Neural cell (in vitro differentiated cells): ENCODE data around the gene TUBB2A. TPM values are rescaled to one million over a fixed set of nuclear protein-coding genes. Genes with fewer than 3 reads are reported as not detected.
A peak's percentile ranks its signal among the peaks of the same experiment; 100 is the strongest.

Source experiments
- H2AFZ ChIP-seq: fragments of 200-600, 300-800 bp; sonication (generic), shearing (Covaris generic); 2 replicates; pipeline ENCODE4 v1.6.0; 2014; ENCODE audit warnings: low read depth, mild to moderate bottlenecking, antibody characterized with exemption, low read length, moderate library complexity
- H3F3A ChIP-seq: fragments of 200-600 bp; shearing (Covaris generic); 2 replicates; pipeline ENCODE4 v1.6.1; 2016; ENCODE audit warnings: mild to moderate bottlenecking, moderate library complexity, mixed read lengths, antibody characterized with exemption, low read length; ENCODE audit not compliant: insufficient read depth, poor library complexity, severe bottlenecking
- H3K27ac ChIP-seq: fragments of 200-600, 300-800 bp; sonication (generic), shearing (Covaris generic); 2 replicates; pipeline ENCODE4 v1.5.1; 2014; ENCODE audit warnings: mild to moderate bottlenecking, low read length, moderate library complexity
- H3K27me3 ChIP-seq: fragments of 300-800, 200-600 bp; sonication (generic), shearing (Covaris generic); 2 replicates; pipeline ENCODE4 v1.6.0; 2014; ENCODE audit warnings: mild to moderate bottlenecking, low read depth, low read length, moderate library complexity; ENCODE audit not compliant: insufficient read depth
- H3K36me3 ChIP-seq: fragments of 300-800, 200-600 bp; sonication (generic), shearing (Covaris generic); 2 replicates; pipeline ENCODE4 v1.5.1; 2014; ENCODE audit warnings: mild to moderate bottlenecking, antibody characterized with exemption, low read length, moderate library complexity; ENCODE audit not compliant: insufficient read depth
- H3K4me2 ChIP-seq: fragments of 300-800, 200-600 bp; sonication (generic), shearing (Covaris generic); 2 replicates; pipeline ENCODE4 v1.6.0; 2014; ENCODE audit warnings: mild to moderate bottlenecking, low read length
- H3K4me3 ChIP-seq: fragments of 300-800, 200-600 bp; sonication (generic), shearing (Covaris generic); 2 replicates; pipeline ENCODE4 v1.5.1; 2014; ENCODE audit warnings: mild to moderate bottlenecking, low read length, moderate library complexity
- H3K79me2 ChIP-seq: fragments of 200-600 bp; shearing (Covaris generic); replicated peaks from 2 replicates; pipeline ENCODE4 v1.6.0; 2014; ENCODE audit warnings: mild to moderate bottlenecking, low read length, moderate library complexity; ENCODE audit not compliant: insufficient read depth
- H3K9ac ChIP-seq: fragments of 300-800, 200-600 bp; sonication (generic), shearing (Covaris generic); 2 replicates; pipeline ENCODE4 v1.6.1; 2016; ENCODE audit warnings: mild to moderate bottlenecking, low read length, mixed read lengths
- H3K9me2 ChIP-seq: fragments of 200-600 bp; shearing (Covaris generic); 2 replicates; pipeline ENCODE4 v1.6.1; 2016; ENCODE audit warnings: mild to moderate bottlenecking, low read length, mixed read lengths; ENCODE audit not compliant: insufficient read depth
- H3K9me3 ChIP-seq: fragments of 200-600, 300-800 bp; sonication (generic), shearing (Covaris generic); 2 replicates; pipeline ENCODE4 v1.6.1; 2016; ENCODE audit warnings: mild to moderate bottlenecking, mixed run types, low read length, moderate library complexity, mixed read lengths
- H4K20me1 ChIP-seq: fragments of 200-600 bp; shearing (Covaris generic); 2 replicates; pipeline ENCODE4 v1.6.1; 2016; ENCODE audit warnings: mild to moderate bottlenecking, mixed run types; ENCODE audit not compliant: insufficient read depth
- EP300 ChIP-seq: fragments of 450-650 bp; conservative IDR thresholded peaks from 2 replicates; pipeline ENCODE4 v1.6.1; 2014; ENCODE audit warnings: antibody characterized with exemption, mild to moderate bottlenecking, moderate library complexity; ENCODE audit not compliant: poor library complexity, severe bottlenecking
- EZH2 ChIP-seq: fragments of 200-600, 300-800 bp; shearing (Covaris generic), sonication (generic); IDR thresholded peaks from 2 replicates; pipeline ENCODE4 v1.6.1; 2014; ENCODE audit warnings: antibody characterized with exemption, low read length, borderline replicate concordance, mild to moderate bottlenecking; ENCODE audit not compliant: insufficient read depth, poor library complexity, severe bottlenecking
- MXI1 ChIP-seq: fragments of 450-650 bp; conservative IDR thresholded peaks from 2 replicates; pipeline ENCODE4 v1.6.1; 2014; ENCODE audit warnings: antibody characterized with exemption, mild to moderate bottlenecking; ENCODE audit not compliant: poor library complexity, severe bottlenecking
- POLR2AphosphoS5 ChIP-seq: IDR thresholded peaks from 2 replicates; pipeline ENCODE4 v1.6.1; 2012
- RAD21 ChIP-seq: fragments of 450-650 bp; conservative IDR thresholded peaks from 2 replicates; pipeline ENCODE4 v1.6.1; 2014; ENCODE audit warnings: antibody characterized with exemption, mild to moderate bottlenecking, moderate library complexity
- REST ChIP-seq: IDR thresholded peaks from 2 replicates; pipeline ENCODE4 v1.6.1; 2012; ENCODE audit warnings: borderline replicate concordance
- SMC3 ChIP-seq: fragments of 450-650 bp; conservative IDR thresholded peaks from 2 replicates; pipeline ENCODE4 v1.6.1; 2014; ENCODE audit warnings: antibody characterized with exemption, mild to moderate bottlenecking, moderate library complexity; ENCODE audit not compliant: poor library complexity
- TAF1 ChIP-seq: IDR thresholded peaks from 2 replicates; pipeline ENCODE4 v1.6.1; 2012; ENCODE audit warnings: low read depth
- polyA plus RNA-seq: library from polyadenylated mRNA; depleted of rRNA; stranded (reverse); fragments of >200 nt; gene quantifications from 2 replicates; pipeline ENCODE4 v1.2.3, GENCODE V29; 2014
- TF ChIP-seq, protein P1 (sequence below): fragments of 450-650 bp; IDR thresholded peaks from 2 replicates; pipeline ENCODE4 v1.5.1; 2014; ENCODE audit warnings: antibody characterized with exemption, mild to moderate bottlenecking, moderate library complexity; ENCODE audit not compliant: poor library complexity, severe bottlenecking

The TUBB2A gene
- polyA plus RNA-seq, 1 donor from 2014 or later, result 1,088 TPM

GRCh38 chr6:3196770-3197169, 39.4 kb upstream of the TUBB2A start:
- H3K27ac ChIP-seq, result peak overlapping the region; percentile 100
- no peak overlapping the region for H2AFZ ChIP-seq
- TF ChIP-seq MXI1 (no peak), EZH2 (no peak), RAD21 (no peak), EP300 (no peak), POLR2AphosphoS5 (no peak), REST (no peak), TAF1 (no peak), SMC3 (no peak)
- TF ChIP-seq, protein P1, sequence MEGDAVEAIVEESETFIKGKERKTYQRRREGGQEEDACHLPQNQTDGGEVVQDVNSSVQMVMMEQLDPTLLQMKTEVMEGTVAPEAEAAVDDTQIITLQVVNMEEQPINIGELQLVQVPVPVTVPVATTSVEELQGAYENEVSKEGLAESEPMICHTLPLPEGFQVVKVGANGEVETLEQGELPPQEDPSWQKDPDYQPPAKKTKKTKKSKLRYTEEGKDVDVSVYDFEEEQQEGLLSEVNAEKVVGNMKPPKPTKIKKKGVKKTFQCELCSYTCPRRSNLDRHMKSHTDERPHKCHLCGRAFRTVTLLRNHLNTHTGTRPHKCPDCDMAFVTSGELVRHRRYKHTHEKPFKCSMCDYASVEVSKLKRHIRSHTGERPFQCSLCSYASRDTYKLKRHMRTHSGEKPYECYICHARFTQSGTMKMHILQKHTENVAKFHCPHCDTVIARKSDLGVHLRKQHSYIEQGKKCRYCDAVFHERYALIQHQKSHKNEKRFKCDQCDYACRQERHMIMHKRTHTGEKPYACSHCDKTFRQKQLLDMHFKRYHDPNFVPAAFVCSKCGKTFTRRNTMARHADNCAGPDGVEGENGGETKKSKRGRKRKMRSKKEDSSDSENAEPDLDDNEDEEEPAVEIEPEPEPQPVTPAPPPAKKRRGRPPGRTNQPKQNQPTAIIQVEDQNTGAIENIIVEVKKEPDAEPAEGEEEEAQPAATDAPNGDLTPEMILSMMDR, result no peak
- H3K79me2 ChIP-seq, result peaks cover 3% of the 10 kb centered on the region
- H4K20me1 ChIP-seq, result no peaks in the 10 kb centered on the region
- H3K4me2 ChIP-seq, result no peak overlapping the region
- H3K9me2 ChIP-seq, result no peaks in the 10 kb centered on the region
- no peak overlapping the region for H3K9ac ChIP-seq
- H3F3A ChIP-seq, result peaks cover 4% of the 10 kb centered on the region
- H3K4me3 ChIP-seq, result no peak overlapping the region
- no peaks in the 10 kb centered on the region for H3K27me3 ChIP-seq
- H3K9me3 ChIP-seq, result no peaks in the 10 kb centered on the region
- no peaks in the 10 kb centered on the region for H3K36me3 ChIP-seq

- peak overlapping the region; percentile 100 for H3K27ac ChIP-seq
- H3K4me2 ChIP-seq, result peak overlapping the region; percentile 79
- H3K9ac ChIP-seq, result peak overlapping the region; percentile 89
- H3F3A ChIP-seq, result peaks cover 4% of the 10 kb centered on the region
- no peak overlapping the region for H2AFZ ChIP-seq
- TF ChIP-seq MXI1, result peak; percentile 1
- TF ChIP-seq EP300, result no peak
- TF ChIP-seq POLR2AphosphoS5, result peak; percentile 33
- TF ChIP-seq REST, result no peak
- TF ChIP-seq, protein P1, result peak; percentile 60
- peak; percentile 62 for TF ChIP-seq RAD21
- no peak for TF ChIP-seq TAF1
- no peaks in the 10 kb centered on the region for H3K9me2 ChIP-seq
- H3K79me2 ChIP-seq, result peaks cover 3% of the 10 kb centered on the region
- no peaks in the 10 kb centered on the region for H4K20me1 ChIP-seq
- no peaks in the 10 kb centered on the region for H3K27me3 ChIP-seq
- peak overlapping the region; percentile 63 for H3K4me3 ChIP-seq
- no peaks in the 10 kb centered on the region for H3K9me3 ChIP-seq
- no peaks in the 10 kb centered on the region for H3K36me3 ChIP-seq
These were observed 38.6 kb upstream of the TUBB2A start for GRCh38 chr6:3195695-3196497.
